ENCODE measurements around the gene PRKCE.

Gene PRKCE

GRCh38 chr2:45636008-45636407, 15.5 kb upstream of the PRKCE start:
- Histone ChIP-seq H3K27me3 (ENCODE audit: control insufficient read depth, insufficient read depth, low read length) (no peaks in the 10 kb centered on the region), H3K9ac (ENCODE audit: low read length) (no peak overlapping the region), H3K4me3 (ENCODE audit: low read length) (no peak overlapping the region), H3K36me3 (ENCODE audit: control insufficient read depth, low read depth, low read length) (no peaks in the 10 kb centered on the region), H3K27ac (ENCODE audit: low read length) (no peak overlapping the region), H3K4me1 (ENCODE audit: control insufficient read depth, low read depth, low read length) (peaks cover 19% of the 10 kb centered on the region), H3K9me3 (ENCODE audit: control insufficient read depth, low read depth, low read length) (no peaks in the 10 kb centered on the region)

- Histone ChIP-seq H3K27ac (ENCODE audit: low read length) (no peak overlapping the region), H3K27me3 (ENCODE audit: control insufficient read depth, insufficient read depth, low read length) (peaks cover 6% of the 10 kb centered on the region), H3K36me3 (ENCODE audit: control insufficient read depth, low read depth, low read length) (no peaks in the 10 kb centered on the region), H3K4me1 (ENCODE audit: control insufficient read depth, low read depth, low read length) (peaks cover 7% of the 10 kb centered on the region), H3K9me3 (ENCODE audit: control insufficient read depth, low read depth, low read length) (no peaks in the 10 kb centered on the region), H3K4me3 (ENCODE audit: low read length) (no peak overlapping the region), H3K9ac (ENCODE audit: low read length) (no peak overlapping the region)
These were observed 14.0 kb upstream of the PRKCE start for GRCh38 chr2:45637440-45637839.

DNA sequence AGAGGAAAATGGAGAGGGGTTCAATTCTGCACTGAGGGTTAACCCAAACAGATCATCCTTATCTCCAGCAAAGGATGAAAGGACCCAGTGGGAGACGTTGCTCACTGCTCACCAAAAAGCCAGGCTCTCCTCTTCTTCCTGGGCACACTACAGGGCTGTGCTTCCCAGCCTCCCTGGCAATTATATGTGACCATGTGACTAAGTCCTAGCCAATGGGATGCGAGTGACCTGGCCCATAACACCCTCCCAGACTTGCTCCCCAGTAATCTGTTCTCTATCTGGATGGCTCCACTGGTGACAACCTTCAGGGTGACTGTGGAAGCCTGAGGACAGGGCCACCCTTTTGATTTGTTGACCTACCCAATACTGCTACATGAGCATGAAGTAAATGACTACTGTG, 10.9 kb upstream of the PRKCE start:
- no peak overlapping the region for H3K9ac ChIP-seq (ENCODE audit: low read length)
- H3K27me3 ChIP-seq (ENCODE audit: control insufficient read depth, insufficient read depth, low read length) = peaks cover 28% of the 10 kb centered on the region
- no peak overlapping the region for H3K27ac ChIP-seq (ENCODE audit: low read length)
- H3K9me3 ChIP-seq (ENCODE audit: control insufficient read depth, low read depth, low read length) = no peaks in the 10 kb centered on the region
- H3K4me1 ChIP-seq (ENCODE audit: control insufficient read depth, low read depth, low read length) = peaks cover 7% of the 10 kb centered on the region
- H3K36me3 ChIP-seq (ENCODE audit: control insufficient read depth, low read depth, low read length) = no peaks in the 10 kb centered on the region
- no peak overlapping the region for H3K4me3 ChIP-seq (ENCODE audit: low read length)

DNA sequence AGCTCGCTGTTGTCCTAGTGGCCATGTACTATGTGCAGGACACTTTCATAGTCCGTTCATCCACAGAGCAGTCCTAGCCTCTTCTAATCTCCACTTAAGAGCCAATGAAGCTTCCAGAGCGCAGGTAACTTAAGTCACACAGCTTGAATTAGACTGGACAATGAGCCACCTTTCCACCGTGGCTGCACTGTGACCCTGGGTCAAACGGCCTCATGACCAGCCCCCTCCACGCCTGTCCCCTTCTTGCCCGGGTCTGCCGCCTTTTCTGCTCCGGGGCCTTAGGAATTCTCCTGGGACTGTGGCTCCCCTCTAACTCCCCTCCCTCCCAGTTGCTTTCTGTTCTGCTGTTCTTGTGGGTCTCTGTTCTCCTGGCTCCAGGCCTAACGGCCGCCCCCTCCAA, 8.4 kb upstream of the PRKCE start:
- Histone ChIP-seq H3K9me3 (ENCODE audit: control insufficient read depth, low read depth, low read length) (no peaks in the 10 kb centered on the region), H3K9ac (ENCODE audit: low read length) (no peak overlapping the region), H3K36me3 (ENCODE audit: control insufficient read depth, low read depth, low read length) (no peaks in the 10 kb centered on the region), H3K27ac (ENCODE audit: low read length) (no peak overlapping the region), H3K4me1 (ENCODE audit: control insufficient read depth, low read depth, low read length) (peaks cover 7% of the 10 kb centered on the region), H3K4me3 (ENCODE audit: low read length) (peak overlapping the region; percentile 53), H3K27me3 (ENCODE audit: control insufficient read depth, insufficient read depth, low read length) (peaks cover 44% of the 10 kb centered on the region)

- no peaks in the 10 kb centered on the region for H3K36me3 ChIP-seq (ENCODE audit: control insufficient read depth, low read depth, low read length)
- peaks cover 5% of the 10 kb centered on the region for H3K4me1 ChIP-seq (ENCODE audit: control insufficient read depth, low read depth, low read length)
- peak overlapping the region; percentile 53 for H3K4me3 ChIP-seq (ENCODE audit: low read length)
- H3K9me3 ChIP-seq (ENCODE audit: control insufficient read depth, low read depth, low read length) = no peaks in the 10 kb centered on the region
- H3K27me3 ChIP-seq (ENCODE audit: control insufficient read depth, insufficient read depth, low read length) = peaks cover 51% of the 10 kb centered on the region
- no peak overlapping the region for H3K27ac ChIP-seq (ENCODE audit: low read length)
- no peak overlapping the region for H3K9ac ChIP-seq (ENCODE audit: low read length)
These were observed 7.6 kb upstream of the PRKCE start for GRCh38 chr2:45643543-45644542.

DNA sequence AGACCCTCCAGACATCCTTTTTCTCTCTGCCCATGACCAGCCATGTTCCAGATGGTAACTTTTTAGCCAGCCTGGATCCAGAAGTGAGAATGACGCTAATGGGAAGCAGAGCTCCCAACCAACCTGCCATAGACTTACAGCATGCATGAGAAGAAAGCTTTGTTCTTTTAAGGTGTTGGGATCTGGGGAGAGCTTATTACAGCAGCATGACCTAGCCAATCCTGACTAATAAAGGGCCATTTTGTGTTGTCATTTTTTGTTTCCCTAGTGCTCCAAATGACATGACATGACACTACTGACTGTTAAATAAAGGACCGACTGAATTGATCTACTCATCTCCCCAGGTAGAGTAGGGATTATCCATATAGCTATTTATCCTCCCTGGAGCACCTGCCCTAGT, 5.2 kb upstream of the PRKCE start:
- peaks cover 67% of the 10 kb centered on the region for H3K27me3 ChIP-seq (ENCODE audit: control insufficient read depth, insufficient read depth, low read length)

DNA sequence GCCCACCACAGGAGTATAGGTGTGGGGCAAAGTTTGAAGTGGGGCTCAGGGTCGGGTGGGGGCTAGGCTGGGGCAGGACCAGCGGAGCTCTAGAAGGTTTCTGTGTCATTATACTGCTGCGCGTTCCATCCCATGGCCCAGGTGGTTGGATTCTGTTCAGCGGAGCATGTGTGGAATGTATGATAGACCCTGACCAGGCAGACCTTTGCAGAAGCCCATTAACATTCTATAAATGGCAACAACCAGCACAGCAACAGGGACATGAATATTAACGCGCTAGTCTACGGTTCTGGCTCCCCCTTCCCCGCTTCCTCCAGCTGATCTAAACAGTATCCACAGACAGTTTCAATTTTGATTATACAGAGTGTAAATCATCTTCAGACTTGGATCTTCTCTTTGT, 4.1 kb upstream of the PRKCE start:
- peaks cover 72% of the 10 kb centered on the region for H3K27me3 ChIP-seq (ENCODE audit: control insufficient read depth, insufficient read depth, low read length)
- H3K36me3 ChIP-seq (ENCODE audit: control insufficient read depth, low read depth, low read length) = no peaks in the 10 kb centered on the region
- H3K9ac ChIP-seq (ENCODE audit: low read length) = no peak overlapping the region

More for the DNA sequence above, 5.2 kb upstream of the PRKCE start:
- Histone ChIP-seq H3K27ac (ENCODE audit: low read length) (no peak overlapping the region), H3K36me3 (ENCODE audit: control insufficient read depth, low read depth, low read length) (no peaks in the 10 kb centered on the region), H3K4me1 (ENCODE audit: control insufficient read depth, low read depth, low read length) (peaks cover 4% of the 10 kb centered on the region), H3K4me3 (ENCODE audit: low read length) (no peak overlapping the region), H3K9me3 (ENCODE audit: control insufficient read depth, low read depth, low read length) (no peaks in the 10 kb centered on the region), H3K9ac (ENCODE audit: low read length) (no peak overlapping the region)

GRCh38 chr2:45647986-45648520, 3.4 kb upstream of the PRKCE start:
- H3K4me3 ChIP-seq (ENCODE audit: low read length) = no peak overlapping the region
- no peak overlapping the region for H3K27ac ChIP-seq (ENCODE audit: low read length)
- H3K9ac ChIP-seq (ENCODE audit: low read length) = no peak overlapping the region
- H3K4me1 ChIP-seq (ENCODE audit: control insufficient read depth, low read depth, low read length) = peaks cover 4% of the 10 kb centered on the region
- H3K27me3 ChIP-seq (ENCODE audit: control insufficient read depth, insufficient read depth, low read length) = peaks cover 72% of the 10 kb centered on the region
- no peaks in the 10 kb centered on the region for H3K9me3 ChIP-seq (ENCODE audit: control insufficient read depth, low read depth, low read length)
- H3K36me3 ChIP-seq (ENCODE audit: control insufficient read depth, low read depth, low read length) = no peaks in the 10 kb centered on the region

More for the DNA sequence above, 4.1 kb upstream of the PRKCE start:
- no peak overlapping the region for H3K27ac ChIP-seq (ENCODE audit: low read length)
- H3K9me3 ChIP-seq (ENCODE audit: control insufficient read depth, low read depth, low read length) = no peaks in the 10 kb centered on the region
- no peak overlapping the region for H3K4me3 ChIP-seq (ENCODE audit: low read length)
- H3K4me1 ChIP-seq (ENCODE audit: control insufficient read depth, low read depth, low read length) = peaks cover 4% of the 10 kb centered on the region

DNA sequence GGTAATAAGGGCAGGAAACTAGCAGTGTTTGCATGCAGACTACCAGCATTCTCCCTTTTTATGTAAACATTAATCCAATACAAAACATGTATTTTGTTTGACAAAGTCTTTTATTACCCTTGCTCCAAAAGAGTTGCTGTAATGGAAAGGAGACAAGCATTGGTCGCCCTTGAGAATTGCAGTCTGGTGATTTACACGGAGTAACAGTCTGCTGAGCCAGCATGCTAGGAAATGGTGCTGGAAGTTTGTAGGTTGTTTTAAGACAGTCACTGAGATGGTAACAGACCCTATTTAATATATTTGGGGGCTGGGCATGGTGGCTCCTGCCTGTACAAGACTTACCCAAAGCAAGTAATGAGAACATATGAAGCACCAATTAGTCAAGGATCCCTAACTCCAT, 2.8 kb upstream of the PRKCE start:
- Histone ChIP-seq H3K36me3 (ENCODE audit: control insufficient read depth, low read depth, low read length) (no peaks in the 10 kb centered on the region), H3K4me1 (ENCODE audit: control insufficient read depth, low read depth, low read length) (peaks cover 4% of the 10 kb centered on the region), H3K9me3 (ENCODE audit: control insufficient read depth, low read depth, low read length) (no peaks in the 10 kb centered on the region), H3K9ac (ENCODE audit: low read length) (no peak overlapping the region), H3K27me3 (ENCODE audit: control insufficient read depth, insufficient read depth, low read length) (peaks cover 72% of the 10 kb centered on the region), H3K4me3 (ENCODE audit: low read length) (no peak overlapping the region), H3K27ac (ENCODE audit: low read length) (no peak overlapping the region)

GRCh38 chr2:45649462-45649857, 2.0 kb upstream of the PRKCE start:
- H3K9me3 ChIP-seq (ENCODE audit: control insufficient read depth, low read depth, low read length) = no peaks in the 10 kb centered on the region
- no peaks in the 10 kb centered on the region for H3K36me3 ChIP-seq (ENCODE audit: control insufficient read depth, low read depth, low read length)
- peak overlapping the region; percentile 73 for H3K4me3 ChIP-seq (ENCODE audit: low read length)
- H3K27ac ChIP-seq (ENCODE audit: low read length) = no peak overlapping the region
- H3K9ac ChIP-seq (ENCODE audit: low read length) = no peak overlapping the region
- H3K4me1 ChIP-seq (ENCODE audit: control insufficient read depth, low read depth, low read length) = peaks cover 4% of the 10 kb centered on the region
- H3K27me3 ChIP-seq (ENCODE audit: control insufficient read depth, insufficient read depth, low read length) = peaks cover 72% of the 10 kb centered on the region

DNA sequence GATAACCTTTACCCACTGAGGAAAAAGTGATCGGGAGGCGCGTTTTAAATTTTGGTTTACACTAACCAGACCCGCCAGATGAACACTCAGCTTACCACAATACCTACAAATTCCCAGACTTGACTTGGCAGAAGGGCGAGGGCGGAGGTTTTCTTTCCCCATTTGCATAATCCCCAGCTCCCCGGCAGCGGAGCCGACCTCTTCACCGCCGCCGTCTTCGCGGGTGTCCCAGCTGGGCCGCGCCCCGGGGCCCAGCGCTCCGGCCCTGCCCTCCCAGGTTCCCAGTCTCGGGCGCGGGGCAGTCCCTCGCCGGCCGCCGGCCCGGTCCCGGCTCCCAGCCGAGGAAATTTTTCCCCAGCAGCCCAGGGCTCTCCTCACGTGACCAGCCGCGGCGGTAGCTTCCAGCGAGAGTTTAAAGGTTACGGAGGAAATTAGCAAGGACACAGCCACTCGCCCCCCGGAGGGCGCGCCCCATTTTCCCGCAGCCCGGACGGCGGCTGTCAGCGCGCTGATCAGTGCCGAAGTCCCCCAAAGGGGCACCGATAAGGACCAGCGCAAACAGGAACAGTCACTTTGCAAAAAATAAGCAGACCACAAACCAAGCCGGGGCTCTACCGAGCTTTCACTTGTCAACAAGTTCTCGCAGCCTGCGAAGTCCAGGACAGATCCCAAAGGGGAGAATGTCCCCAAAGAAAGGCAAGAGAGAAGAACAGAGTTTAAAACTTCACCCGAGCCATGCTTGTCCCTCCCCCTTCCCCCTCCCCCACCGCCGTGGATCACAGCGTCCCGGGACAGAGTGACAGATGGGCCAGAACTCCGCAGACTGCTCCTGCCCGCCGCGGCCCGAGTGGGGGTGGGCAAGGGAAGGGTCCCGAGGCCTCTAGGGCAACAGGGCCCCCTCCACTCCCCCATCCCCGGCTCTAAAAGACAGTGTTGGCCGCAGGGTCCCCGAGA, 1.3 kb upstream of the PRKCE start:
- Histone ChIP-seq H3K4me1 (ENCODE audit: control insufficient read depth, low read depth, low read length) (peaks cover 4% of the 10 kb centered on the region), H3K36me3 (ENCODE audit: control insufficient read depth, low read depth, low read length) (no peaks in the 10 kb centered on the region), H3K9me3 (ENCODE audit: control insufficient read depth, low read depth, low read length) (no peaks in the 10 kb centered on the region), H3K27ac (ENCODE audit: low read length) (no peak overlapping the region), H3K27me3 (ENCODE audit: control insufficient read depth, insufficient read depth, low read length) (peaks cover 78% of the 10 kb centered on the region), H3K4me3 (ENCODE audit: low read length) (peak overlapping the region; percentile 73), H3K9ac (ENCODE audit: low read length) (no peak overlapping the region)

All from iPS-18a (cell line).